Left renal cortex interstitium (tissue), 4 donors: ENCODE measurements around the gene KCTD5. TPM values are rescaled to one million over a fixed set of nuclear protein-coding genes. Genes with fewer than 3 reads are reported as not detected.
"Not testable (repeated sequence)": the region's sequence is repeated elsewhere in the genome, so short reads cannot be mapped to it uniquely, and the experiment has no call there.

Experiments
- DNase-seq, 4 donors: peaks; one replicate each; pipeline ENCODE4 v3.0.0-alpha.2; 2013; ENCODE audit warnings: low read depth in 4 of 4, low spot score in 2 of 4, missing footprints in 1 of 4
- polyA plus RNA-seq, 4 donors: library from polyadenylated mRNA; unstranded; fragments of 120-200 nt; gene quantifications; one replicate each; pipeline ENCODE4 v1.2.1, GENCODE V29; 2013; ENCODE audit not compliant: insufficient read length in 4 of 4

Gene KCTD5
- polyA plus RNA-seq, 4 donors, result 22.0 to 26.5 (median 23.4) TPM

DNA sequence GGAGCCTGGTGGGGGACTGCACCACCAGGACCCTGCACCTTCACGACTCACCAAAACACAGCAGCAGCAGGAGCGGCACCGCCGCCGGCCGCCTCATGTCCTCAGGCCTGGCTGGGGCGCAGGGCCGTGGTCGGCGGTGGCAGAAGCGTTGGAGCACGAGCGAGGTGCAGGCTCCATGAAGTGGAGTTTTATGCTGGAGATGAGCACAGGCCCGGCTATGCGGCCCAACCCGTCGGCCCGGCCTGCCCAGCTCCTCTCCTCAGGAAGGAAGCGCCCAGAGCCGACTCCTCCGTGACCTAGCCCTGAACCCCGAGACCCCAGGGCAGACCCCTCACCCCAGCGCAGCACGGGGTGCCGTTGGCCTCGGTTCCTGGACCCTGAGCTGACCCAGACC lies 37.7 kb downstream of the KCTD5 start, which contains the start of gene PRSS27:
Gene PRSS27, minus strand, starts transcription at position 161 of the 394 bp plus-strand sequence. Its CDS starts 64 bp downstream, at position 97.
- DNase-seq, result no peak

DNA sequence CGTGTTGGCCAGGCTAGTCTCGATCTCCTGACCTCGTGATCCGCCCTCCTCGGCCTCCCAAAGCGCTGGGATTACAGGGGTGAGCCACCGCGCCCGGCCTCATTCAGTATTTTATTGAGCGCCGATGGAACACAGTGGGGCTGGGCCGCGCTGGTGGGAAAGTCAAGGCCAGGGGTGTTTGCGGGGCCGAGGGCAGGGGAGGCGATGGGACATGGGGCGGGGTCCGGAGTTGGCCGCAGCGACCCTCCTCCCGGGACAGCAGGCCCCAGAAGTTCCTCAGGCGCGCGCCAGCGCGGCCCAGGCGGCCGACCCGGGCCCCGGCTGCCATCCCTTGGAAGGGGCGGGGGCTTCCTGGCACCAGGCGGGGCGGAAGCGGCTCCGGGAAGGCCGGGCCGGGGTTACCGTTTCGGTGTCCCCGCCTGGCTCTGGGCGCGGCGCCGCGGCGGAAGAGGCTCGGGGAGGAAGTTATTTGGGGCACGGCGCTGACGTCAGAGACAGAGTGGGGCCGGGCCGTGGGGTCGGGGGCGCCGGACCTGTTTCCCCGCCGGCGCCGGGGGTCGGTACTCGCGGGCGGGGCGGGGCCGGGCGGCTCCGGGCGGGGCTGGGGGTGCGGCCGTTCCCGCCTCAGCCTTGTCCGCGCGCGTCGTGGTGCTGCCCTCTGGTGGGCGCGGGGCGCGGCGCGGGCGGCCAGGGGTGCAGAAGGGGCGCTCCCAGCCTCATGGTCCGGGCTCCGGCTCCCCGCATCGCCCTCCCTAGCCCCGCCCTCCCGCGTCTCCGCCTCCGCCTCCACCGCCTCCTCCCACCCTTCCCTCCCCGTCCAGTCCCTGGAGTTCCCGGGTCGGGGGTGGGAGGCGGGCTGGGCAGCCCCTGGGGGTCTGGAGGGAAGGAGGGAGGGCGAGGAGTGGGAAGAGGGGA lies 38.7 kb downstream of the KCTD5 start:
- peak in 3 of 4 donors; percentile 53 to 63 (median 55) for DNase-seq

DNA sequence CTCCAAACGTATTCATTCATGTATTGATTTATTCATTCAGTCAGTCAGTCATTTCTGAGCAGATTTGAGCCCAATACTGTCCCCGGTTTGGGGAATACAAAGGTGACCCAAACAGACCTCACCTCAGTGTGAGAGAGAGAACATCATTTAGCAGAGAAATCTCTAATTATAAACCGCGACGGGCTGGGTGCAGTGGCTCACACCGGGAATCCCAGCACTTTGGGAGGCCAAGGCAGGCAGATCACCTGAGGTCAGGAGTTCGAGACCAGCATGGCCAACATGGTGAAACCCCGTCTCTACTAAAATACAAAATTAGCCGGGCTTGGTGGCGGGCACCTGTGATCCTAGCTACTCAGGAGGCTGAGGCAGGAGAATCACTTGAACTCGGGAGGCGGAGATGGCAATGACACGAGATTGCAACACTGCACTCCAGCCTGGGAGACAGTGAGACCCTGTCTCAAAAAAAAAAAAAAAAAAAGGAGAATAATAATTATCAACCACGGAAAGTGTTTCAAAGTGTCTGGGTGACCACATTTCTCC lies 39.4 kb downstream of the KCTD5 start:
- DNase-seq, result not testable (repeated sequence)

DNA sequence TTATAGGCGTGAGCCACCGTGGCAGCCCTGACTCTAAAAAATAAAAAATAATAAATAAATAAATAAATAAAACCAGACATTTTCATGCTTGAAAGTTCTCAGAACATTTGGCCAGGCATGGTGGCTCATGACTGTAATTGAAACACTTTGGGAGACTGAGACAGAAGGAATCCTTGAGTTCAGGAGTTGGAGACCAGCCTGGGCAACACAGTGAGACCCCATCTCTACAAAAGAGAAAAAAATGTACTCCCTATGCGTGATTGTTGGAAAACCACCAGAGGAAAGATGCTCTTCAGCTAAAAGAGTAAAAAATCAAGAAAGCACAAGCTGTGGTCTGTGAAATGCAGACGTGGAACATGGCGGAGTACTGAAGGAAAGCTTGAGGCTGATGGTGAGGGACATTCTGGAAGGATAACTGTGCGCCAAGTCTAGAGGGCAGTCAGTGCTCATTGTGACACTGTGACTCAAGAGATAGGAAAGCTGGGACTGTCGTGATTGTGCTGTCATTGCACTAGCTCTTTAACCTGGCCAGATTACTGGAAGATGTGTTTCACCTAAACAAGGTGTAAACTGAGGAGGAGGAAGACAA lies 41.9 kb downstream of the KCTD5 start:
- DNase-seq, result no peak

DNA sequence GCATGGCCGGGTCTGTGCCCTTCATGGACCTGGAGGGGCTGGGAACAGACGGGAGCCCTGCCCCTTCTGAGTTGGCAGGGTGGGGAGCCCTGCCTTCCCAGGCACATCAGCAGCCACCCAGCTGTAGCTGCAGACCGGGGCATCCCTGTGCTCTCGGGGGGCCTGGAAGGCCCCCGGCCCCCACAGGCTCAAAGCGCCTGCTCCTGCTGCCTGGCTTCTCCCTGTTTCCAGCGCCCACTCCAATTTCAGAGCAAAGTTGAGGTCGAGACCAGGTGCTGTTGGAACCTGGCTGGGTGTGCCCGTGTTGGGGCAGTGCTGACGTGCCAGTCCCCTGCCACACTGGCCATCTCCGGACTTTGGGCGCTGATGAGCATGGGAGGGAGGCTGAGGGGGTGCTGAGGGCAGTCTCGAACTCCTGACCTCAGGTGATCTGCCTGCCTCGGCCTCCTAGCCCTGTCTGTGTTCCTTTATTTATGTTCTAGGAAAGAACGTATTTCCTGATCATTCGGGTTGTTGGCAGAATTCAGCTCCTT lies 42.6 kb downstream of the KCTD5 start:
- no peak for DNase-seq

DNA sequence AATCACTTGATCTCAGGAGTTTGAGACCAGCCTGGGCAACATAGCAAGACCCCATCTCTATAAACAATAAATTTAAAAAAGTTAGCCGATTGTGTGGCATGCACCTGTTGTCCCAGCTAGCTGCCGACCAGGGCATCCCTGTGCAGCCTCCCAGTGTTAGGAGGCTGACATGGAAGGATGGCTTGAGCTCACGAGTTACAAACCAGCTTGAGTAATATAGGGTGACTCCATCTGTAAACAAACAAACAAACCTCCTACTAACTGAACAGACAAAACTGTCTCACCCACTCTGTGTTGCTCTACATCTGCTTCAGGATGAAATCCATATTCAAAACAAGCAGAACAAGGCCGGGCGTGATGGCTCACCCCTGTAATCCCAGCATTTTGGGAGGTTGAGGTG lies 44.6 kb downstream of the KCTD5 start:
- DNase-seq, result no peak

DNA sequence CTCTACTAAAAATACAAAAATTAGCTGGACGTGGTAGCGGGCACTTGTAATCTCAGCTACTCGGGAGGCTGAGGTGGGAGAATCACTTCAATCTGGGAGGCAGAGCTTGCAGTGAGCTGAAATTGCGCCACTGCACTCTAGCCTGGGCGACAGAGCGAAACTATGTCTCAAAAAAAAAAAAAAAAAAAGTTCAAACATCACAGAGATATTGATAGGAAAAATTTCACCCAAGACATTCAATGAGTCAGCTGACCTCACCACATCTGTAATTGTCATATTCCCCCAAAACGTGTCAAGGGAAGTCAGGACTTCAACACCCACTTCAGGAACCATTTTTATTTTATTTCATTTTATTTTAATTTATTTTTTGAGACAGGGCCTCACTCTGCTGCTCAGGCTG lies 45.7 kb downstream of the KCTD5 start:
- DNase-seq, result no peak

DNA sequence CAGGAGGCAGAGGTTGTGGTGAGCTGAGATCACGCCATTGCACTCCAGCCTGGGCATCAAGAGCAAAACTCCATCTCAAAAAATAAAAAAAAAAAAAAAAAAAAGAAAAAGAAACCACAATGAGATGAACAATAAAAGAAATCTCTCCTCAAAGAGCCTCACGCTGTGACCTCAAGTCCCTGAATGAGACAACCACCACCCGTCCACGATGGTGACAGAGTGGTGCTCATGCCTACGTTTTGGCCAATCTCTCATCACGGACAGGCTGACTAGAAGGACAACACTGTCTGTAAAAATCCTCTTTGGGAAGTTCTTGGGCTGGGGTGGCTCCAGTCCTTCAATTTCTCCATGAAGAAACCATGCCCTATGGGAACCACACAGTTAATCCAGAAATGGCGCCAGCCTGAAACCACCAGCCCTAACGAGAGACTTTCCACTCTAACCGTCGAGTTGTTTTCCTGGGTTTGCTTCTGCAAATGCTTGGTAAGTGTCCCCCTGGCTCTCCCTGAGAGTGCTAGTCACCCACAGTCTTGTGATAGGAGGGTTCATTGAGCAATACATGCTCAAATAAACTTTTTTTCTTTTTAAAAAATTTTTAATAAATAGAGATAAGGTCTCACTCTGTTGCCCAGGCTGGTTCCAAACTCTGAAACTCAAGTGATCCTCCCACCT lies 52.7 kb downstream of the KCTD5 start:
- no peak for DNase-seq

DNA sequence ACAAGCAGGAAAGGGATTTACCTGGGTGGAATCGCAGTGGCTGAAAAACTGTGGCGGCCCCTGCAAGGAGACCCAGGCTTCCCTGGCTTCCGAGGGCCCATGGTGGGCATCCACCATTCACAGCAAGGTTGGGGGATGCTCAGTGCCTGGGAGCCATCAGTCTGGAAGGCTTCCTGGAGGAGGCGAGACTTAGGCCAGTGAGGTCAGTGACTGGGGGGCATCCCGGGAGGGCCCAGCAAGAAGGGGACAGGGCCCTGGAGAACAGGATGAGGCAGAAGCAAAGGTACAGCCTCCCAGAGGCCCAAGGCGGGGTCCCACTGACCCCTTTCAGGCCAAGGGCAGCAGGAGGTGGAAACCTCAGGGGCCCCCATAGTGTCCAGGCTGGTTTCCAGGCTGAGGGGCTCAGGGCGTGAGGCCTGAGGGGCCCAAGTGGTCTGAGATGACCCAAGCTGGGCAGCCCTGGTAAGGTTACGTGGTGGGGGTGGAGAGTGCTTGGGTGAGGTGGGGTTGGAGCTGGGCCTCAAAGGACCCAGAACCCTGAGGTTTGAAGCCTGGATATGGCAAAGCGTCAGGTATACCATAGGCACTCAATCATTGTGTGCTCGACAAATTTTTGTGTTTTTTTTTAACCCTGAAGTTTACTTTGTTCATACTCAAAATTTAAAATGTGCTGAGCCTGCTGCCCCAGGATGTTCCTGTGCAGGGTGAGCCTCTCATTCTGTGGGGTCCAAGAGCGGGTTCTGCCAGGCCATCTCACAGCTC lies 54.3 kb downstream of the KCTD5 start:
- no peak for DNase-seq

DNA sequence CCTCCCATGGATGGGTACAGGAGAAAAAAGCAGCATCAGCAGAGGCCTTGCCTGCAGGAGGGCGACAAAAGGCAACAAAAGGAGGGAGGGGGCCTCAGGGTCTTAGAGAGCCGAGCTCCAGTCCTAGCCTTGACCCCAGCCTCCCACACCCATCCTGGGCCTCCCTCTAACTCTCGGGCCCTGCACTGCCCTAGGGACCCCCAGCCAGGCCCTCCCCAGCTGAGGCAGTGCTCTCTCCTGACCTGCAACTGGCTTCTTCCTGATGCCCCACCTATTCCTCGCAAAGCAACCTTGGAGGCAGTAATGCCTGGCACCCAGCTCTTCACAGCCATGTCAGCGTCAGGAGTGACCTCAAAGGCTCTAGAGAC lies 54.9 kb downstream of the KCTD5 start:
- no peak for DNase-seq

DNA sequence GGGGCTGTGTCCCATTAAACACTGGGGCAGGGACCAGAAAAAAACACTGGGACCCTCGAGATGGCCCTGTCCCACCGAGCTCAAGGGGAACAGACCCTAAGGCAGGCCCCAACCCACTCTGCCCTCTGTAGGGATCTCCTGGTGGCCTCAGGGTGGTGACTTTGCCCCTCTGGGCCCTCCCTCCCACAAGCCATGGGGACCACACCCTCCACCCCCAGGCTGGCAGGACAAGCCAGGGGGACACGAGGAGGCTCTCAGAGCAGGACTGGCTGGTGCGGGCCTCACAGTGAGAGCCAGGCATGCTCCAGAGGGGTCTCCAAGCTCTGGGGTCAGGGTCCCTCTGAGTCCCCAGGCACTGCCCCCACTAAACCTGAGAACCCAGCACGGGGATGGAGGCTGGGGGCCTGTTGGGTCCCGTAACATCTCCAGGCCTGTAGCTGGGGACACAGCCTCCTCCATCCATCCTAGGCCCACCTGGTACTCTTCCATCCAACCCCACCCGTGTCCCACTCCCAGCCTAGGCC lies 55.6 kb downstream of the KCTD5 start:
- DNase-seq, result no peak

DNA sequence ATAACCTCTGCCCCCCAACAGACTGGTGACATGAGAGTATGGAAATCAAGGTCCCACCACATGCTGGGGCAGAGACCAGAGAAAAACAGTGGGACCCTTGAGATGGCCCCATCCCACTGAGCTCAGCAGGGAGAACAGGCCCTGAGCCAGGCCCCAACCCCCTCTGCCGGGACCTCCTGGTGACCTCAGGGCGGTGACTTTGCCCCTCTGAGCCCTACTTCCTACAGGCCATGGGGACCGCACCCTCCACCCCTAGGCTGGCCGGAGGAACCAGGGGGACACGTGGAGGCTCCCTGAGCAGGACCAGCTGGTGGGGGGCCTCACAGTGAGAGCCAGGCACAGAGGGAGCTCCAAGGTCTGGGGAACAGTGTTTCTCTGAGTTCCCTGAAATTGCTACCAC lies 56.3 kb downstream of the KCTD5 start:
- no peak for DNase-seq

DNA sequence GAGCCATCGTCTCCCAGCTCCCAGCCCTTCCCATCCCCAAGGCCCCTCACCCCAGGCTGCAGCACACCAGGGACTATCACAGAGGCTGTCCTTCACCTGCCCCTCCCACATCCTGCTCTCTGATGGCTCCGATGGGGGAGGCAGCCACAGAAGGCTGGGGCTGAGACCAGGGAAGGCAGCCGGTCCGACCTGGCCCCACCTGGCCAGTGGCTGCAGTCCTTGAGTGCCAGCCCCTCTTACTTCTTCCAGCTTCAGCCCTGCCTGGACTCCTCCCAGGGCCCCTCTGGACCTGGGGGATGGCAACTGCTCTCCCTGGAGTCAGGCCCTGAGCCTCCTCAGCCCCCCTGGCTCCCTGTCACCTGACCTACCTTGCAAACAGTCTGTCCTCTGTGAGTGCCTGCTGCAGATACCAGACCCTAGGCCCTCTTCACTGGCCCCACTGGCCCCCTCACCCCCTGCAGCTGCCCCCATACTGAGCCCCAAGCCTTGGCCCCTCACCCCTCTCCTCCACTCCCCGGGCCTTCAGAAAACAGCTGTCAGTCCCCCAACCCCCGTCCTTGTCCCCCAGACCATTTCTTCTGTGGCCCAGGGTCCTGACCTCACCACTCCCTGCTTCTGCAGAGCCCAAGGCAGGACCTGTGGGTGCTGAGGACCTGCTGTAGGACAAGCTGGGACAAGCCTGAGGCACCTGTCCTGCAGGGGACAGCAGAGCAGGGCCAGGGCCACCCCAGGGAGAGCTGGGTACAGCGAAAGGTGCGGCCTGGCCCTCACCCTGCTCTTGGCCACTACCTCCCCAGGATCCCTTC lies 57.5 kb downstream of the KCTD5 start:
- DNase-seq, result no peak

DNA sequence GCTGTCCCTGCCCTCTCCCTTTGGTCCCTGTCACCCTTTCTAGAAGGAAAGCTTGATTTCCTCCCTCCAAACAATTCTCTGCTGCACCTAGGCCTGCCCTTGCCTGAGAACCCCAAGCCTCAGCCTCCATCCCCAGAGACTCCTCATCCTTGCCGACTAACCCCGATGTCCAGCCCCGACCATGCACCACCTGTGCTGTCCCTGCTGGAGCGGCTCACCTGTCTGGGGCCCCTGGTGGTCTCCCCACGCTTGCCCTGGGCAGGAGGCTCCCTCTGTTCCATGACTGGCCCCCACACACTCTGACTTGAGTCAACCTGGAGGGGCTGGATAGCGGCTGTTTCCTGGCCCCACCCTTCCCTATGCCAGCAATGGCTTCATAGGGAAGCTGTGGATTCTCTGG lies 58.2 kb downstream of the KCTD5 start:
- no peak for DNase-seq

DNA sequence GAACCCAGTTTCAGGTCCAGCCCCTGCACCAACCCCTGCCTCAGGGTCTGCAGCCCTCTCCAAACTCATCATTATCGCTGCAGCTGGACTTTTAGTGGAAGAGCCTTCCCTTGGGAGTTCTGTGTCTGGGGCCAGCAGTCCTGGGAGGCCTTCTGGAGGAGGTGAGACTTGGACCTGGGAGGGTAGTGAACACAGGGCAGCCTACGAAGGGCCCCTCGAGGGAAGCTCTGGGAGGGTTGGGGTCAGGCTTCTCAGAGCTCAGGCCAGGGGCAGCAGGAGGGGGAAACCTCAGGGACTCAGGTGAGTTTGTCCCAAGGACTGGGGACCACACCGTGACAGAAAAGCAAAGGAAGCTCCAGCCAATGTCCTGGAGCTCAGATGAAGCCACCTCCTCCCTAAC lies 58.8 kb downstream of the KCTD5 start:
- no peak for DNase-seq

DNA sequence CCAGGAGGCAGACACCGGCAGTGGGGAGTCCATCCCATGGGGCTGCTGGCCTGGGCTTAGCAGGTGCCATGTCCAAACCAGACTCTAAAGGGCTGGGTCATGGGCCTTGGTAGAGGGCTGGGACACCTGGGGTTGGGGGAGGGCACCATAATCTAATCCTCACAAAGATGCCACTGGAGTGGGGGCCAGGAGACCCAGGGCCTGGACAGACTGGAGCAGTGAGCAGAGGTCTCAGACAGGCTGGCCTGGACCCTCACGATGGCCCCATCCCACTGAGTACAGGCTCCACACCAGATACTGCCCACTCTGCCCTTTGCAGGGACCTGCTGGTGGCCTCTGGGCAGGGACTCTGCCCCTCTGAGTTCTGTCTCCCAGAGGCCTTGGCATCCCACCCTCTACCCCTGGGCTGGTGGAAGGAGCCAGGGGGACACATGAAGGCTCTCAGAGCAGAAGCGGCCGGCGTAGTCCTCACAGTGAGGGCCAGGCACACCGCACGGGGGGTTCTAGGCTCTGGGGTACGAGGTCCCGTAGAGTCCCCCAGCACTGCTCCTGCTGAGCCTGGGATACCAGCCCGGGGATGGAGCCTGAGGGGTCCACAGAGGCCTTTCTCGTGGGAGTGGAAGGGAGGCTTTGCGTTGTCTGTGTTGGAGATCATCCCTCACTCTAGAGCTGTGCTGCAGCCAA lies 60.1 kb downstream of the KCTD5 start:
- DNase-seq, result no peak

DNA sequence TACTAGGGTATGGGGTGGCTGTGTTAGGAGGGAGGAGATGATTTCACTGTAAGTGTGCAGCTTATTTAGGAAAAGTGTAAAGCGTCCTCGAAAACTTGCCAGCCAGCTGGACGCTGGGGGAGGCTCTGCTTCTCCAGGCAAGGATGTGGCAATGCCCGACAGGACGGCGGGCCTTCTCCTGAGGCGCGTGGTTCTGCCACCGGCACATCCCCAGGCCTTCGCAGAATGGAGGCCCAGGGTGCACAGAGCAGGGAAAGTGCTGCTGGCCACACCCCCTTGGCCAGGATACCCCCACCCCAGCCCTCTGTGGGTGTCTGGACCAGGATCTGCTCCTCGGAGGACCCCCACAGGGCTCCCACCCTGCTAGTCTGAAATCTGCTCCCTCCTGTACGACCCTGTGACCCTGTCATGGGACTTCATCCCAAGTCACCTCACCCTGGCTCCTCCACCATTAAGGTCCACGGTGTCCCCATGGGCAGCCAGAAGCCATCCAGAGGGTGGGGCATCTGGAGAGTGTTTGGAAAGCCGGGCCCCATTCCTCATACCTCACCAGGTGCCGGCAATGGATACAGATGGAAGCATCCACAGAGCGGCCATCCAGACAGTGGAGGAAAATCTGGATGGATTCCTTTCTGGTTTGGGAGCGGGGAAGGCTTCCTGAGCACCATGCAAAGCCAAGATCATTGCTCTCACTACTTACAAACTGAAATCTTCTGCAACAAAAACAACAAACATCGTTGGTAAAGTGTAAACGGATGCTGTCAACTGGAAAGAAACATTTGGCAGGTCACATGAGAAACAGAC lies 60.9 kb downstream of the KCTD5 start:
- DNase-seq, result no peak

DNA sequence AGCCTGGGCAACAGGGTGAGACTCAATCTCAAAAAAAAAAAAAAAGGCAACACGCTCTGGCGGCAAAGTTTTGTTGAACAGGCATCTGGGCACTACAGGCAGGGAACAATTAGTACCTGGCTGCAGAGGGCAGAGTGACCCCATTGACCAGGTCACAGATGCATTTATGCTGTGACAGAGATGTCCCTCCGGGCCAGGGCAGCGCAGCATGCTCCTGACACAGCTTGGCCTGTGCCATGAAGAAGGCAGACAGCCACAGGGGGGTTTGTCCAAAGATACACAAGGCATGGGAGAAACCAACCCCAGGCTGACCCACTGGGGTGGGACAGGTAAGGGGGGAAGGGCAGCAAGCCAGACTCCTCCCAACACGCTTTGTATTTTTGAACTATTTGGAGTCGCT lies 62.4 kb downstream of the KCTD5 start:
- DNase-seq, result no peak
